Upper lobe of left lung (tissue), 4 donors: ENCODE measurements around the gene TOMM7.

ENCODE experiments used
- POLR2A ChIP-seq, 4 donors: fragments of 450-650 bp; IDR thresholded peaks; one replicate each; pipeline ENCODE4 v1.5.1; 2016 to 2017; ENCODE audit warnings: antibody characterized with exemption in 4 of 4, mild to moderate bottlenecking in 2 of 4
- POLR2AphosphoS5 ChIP-seq, 2 donors: sonication (generic); formaldehyde crosslinking; IDR thresholded peaks; one replicate each; pipeline ENCODE4 v1.5.1; 2017; ENCODE audit warnings: antibody characterized with exemption in 2 of 2
- TF ChIP-seq, protein P1 (sequence below), 6 experiments: fragments of 450-650 bp in 4 of 6; fragments of 200-600 bp in 2 of 6; sonication (generic) in 2 of 6; IDR thresholded peaks; one replicate each; pipeline ENCODE4 v1.5.1; 2016 to 2019; ENCODE audit warnings: antibody characterized with exemption in 6 of 6

DNA sequence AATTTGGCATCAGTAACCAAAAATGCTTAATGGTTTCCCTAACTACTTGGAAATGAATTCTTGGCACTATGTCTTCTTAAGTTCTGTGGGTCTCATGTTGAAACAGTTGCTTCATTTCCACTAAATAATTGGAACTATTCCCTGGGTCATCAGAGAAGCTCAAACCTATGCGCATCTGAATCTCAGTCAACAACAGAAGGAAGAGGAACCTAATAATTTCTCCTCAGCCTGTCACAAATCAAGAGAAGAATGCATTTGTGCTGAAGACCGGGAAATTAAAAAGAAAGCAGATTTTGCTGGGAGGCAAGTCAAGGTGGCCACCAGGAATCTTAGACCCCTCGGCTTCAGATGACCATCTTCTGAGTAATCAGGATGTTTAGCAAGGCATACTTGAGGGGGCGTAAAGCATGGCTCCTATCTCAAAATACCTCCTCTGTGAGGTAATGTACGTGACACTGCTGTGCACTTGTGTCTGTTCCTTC, 41.4 kb downstream of the TOMM7 start:
- TF ChIP-seq, protein P1, sequence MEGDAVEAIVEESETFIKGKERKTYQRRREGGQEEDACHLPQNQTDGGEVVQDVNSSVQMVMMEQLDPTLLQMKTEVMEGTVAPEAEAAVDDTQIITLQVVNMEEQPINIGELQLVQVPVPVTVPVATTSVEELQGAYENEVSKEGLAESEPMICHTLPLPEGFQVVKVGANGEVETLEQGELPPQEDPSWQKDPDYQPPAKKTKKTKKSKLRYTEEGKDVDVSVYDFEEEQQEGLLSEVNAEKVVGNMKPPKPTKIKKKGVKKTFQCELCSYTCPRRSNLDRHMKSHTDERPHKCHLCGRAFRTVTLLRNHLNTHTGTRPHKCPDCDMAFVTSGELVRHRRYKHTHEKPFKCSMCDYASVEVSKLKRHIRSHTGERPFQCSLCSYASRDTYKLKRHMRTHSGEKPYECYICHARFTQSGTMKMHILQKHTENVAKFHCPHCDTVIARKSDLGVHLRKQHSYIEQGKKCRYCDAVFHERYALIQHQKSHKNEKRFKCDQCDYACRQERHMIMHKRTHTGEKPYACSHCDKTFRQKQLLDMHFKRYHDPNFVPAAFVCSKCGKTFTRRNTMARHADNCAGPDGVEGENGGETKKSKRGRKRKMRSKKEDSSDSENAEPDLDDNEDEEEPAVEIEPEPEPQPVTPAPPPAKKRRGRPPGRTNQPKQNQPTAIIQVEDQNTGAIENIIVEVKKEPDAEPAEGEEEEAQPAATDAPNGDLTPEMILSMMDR (IDR thresholded peaks at IDR 0.05) = no peak
- TF ChIP-seq POLR2A (IDR thresholded peaks at IDR 0.05) (no peak), POLR2AphosphoS5 (IDR thresholded peaks at IDR 0.05) (no peak)
